Ishikawa (cell line): ENCODE results near the gene PSMF1.

Source experiments
- CEBPB ChIP-seq: IDR thresholded peaks from 2 replicates; pipeline ENCODE4 v1.6.1; 2012
- EGR1 ChIP-seq: IDR thresholded peaks from 2 replicates; pipeline ENCODE4 v1.6.1; 2012
- EP300 ChIP-seq: IDR thresholded peaks from 2 replicates; pipeline ENCODE4 v1.6.1; 2012; ENCODE audit warnings: borderline replicate concordance
- FOXM1 ChIP-seq: IDR thresholded peaks from 2 replicates; pipeline ENCODE4 v1.6.1; 2012; ENCODE audit warnings: low read depth, borderline replicate concordance
- NFIC ChIP-seq: IDR thresholded peaks from 2 replicates; pipeline ENCODE4 v1.6.1; 2012

DNA sequence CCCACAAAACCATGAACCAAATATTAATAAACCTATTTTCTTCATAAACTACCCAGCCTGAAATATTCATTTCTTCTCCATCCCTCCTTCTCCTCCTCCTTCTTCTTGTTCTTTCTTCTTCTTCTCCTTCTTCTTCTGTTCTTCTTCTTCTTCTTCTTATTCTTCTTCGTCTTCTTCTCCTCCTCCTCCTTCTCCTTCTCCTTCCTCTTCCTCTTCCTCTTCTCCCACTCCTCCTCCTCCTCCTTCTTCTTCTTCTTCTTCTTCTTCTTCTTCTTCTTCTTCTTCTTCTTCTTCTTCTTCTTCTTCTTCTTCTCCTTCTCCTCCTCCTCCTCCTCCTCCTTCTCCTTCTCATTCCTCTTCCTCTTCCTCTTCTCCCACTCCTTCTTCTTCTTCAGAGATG, 71.4 kb downstream of the PSMF1 start:
- TF ChIP-seq FOXM1 (no peak), EGR1 (no peak), NFIC (no peak), CEBPB (no peak), EP300 (no peak)
